Left renal cortex interstitium (tissue), 4 donors: ENCODE measurements around the gene GJC2. TPM values are rescaled to one million over a fixed set of nuclear protein-coding genes. Genes with fewer than 3 reads are reported as not detected.

ENCODE experiments used
- DNase-seq, 4 donors: peaks; one replicate each; pipeline ENCODE4 v3.0.0-alpha.2; 2013; ENCODE audit warnings: low read depth in 4 of 4, low spot score in 2 of 4, missing footprints in 1 of 4
- polyA plus RNA-seq, 4 donors: library from polyadenylated mRNA; unstranded; fragments of 120-200 nt; gene quantifications; one replicate each; pipeline ENCODE4 v1.2.1, GENCODE V29; 2013; ENCODE audit not compliant: insufficient read length in 4 of 4

Gene GJC2
- polyA plus RNA-seq, 4 donors = 0.56 to 1.2 (median 0.78) TPM

GRCh38 chr1:228144193-228144992 lies 5.3 kb upstream of the GJC2 start:
- no peak for DNase-seq

- DNase-seq = no peak
Observed at GRCh38 chr1:228144993-228145343, 4.8 kb upstream of the GJC2 start.

GRCh38 chr1:228145463-228146416 lies 4.0 kb upstream of the GJC2 start:
- no peak for DNase-seq

- DNase-seq = no peak
Observed at GRCh38 chr1:228146417-228147150, 3.1 kb upstream of the GJC2 start.

- no peak for DNase-seq
Observed at GRCh38 chr1:228147151-228147693, 2.5 kb upstream of the GJC2 start.

- DNase-seq = no peak
Observed at GRCh38 chr1:228147768-228148167, 2.0 kb upstream of the GJC2 start.

- no peak for DNase-seq
Observed at GRCh38 chr1:228148196-228148861, 1.4 kb upstream of the GJC2 start.

GRCh38 chr1:228148935-228149405 lies 760 bp upstream of the GJC2 start:
- DNase-seq = no peak

GRCh38 chr1:228150120-228150460 lies 360 bp downstream of the GJC2 start:
- DNase-seq = no peak

- DNase-seq = no peak
Observed at GRCh38 chr1:228150461-228151179, 890 bp downstream of the GJC2 start.

GRCh38 chr1:228151180-228151925 lies 1.6 kb downstream of the GJC2 start:
- DNase-seq = no peak

- DNase-seq = no peak
Observed at GRCh38 chr1:228152097-228152917, 2.6 kb downstream of the GJC2 start.

- DNase-seq = no peak
Observed at GRCh38 chr1:228152918-228153258, 3.2 kb downstream of the GJC2 start.

GRCh38 chr1:228154021-228154669 lies 4.4 kb downstream of the GJC2 start:
- no peak for DNase-seq

GRCh38 chr1:228154670-228155571 lies 5.2 kb downstream of the GJC2 start:
- no peak for DNase-seq
